Spleen (tissue), 11 donors: ENCODE data around the gene DHDH. TPM values are rescaled to one million over a fixed set of nuclear protein-coding genes. Genes with fewer than 3 reads are reported as not detected.

Source experiments
- DNase-seq: peaks from one replicate; pipeline ENCODE4 v3.0.0-alpha.2; 2020
- H3K27ac ChIP-seq, 8 donors: fragments of 200-600 bp; sonication (generic) in 7 of 8; 1 replicate in 4 of 8; 2 replicates in 4 of 8; pipeline versions ENCODE4 v1.5.0 to v1.8.0; 2016 to 2021; ENCODE audit warnings: inconsistent platforms in 4 of 8, mild to moderate bottlenecking in 4 of 8, moderate library complexity in 1 of 8
- H3K27me3 ChIP-seq, 7 donors: fragments of 200-600 bp; sonication (generic) in 6 of 7; replicated peaks in 1 of 7; 1 replicate in 4 of 7; 2 replicates in 3 of 7; pipeline versions ENCODE4 v1.5.0 to v1.8.0; 2016 to 2021; ENCODE audit warnings: inconsistent platforms in 3 of 7, mild to moderate bottlenecking in 1 of 7
- H3K36me3 ChIP-seq, 6 donors: fragments of 200-600 bp; sonication (generic) in 5 of 6; 1 replicate in 4 of 6; 2 replicates in 2 of 6; pipeline versions ENCODE4 v1.5.0 to v1.8.0; 2016 to 2021; ENCODE audit warnings: inconsistent platforms in 2 of 6
- H3K4me1 ChIP-seq, 6 donors: fragments of 200-600 bp; sonication (generic) in 5 of 6; 1 replicate in 3 of 6; 2 replicates in 3 of 6; pipeline versions ENCODE4 v1.5.0 to v1.8.0; 2016 to 2021; ENCODE audit warnings: inconsistent platforms in 3 of 6
- H3K4me3 ChIP-seq, 8 donors: fragments of 200-600 bp; sonication (generic) in 7 of 8; 1 replicate in 4 of 8; 2 replicates in 4 of 8; pipeline versions ENCODE4 v1.5.0 to v1.8.0; 2016 to 2021; ENCODE audit warnings: inconsistent platforms in 4 of 8, mild to moderate bottlenecking in 4 of 8, moderate library complexity in 2 of 8
- H3K9me3 ChIP-seq, 8 donors: fragments of 200-600 bp; sonication (generic) in 7 of 8; 1 replicate in 4 of 8; 2 replicates in 4 of 8; pipeline versions ENCODE4 v1.5.0 to v1.8.0; 2016 to 2021; ENCODE audit warnings: inconsistent platforms in 4 of 8
- POLR2A ChIP-seq, 3 donors: fragments of 450-650 bp; IDR thresholded peaks; one replicate each; pipeline ENCODE4 v1.5.1; 2017; ENCODE audit warnings: antibody characterized with exemption in 3 of 3, mild to moderate bottlenecking in 1 of 3
- POLR2AphosphoS5 ChIP-seq, 3 donors: sonication (generic); formaldehyde crosslinking; IDR thresholded peaks; one replicate each; pipeline ENCODE4 v1.5.1; 2017; ENCODE audit warnings: antibody characterized with exemption in 3 of 3
- WGBS, 5 donors: extraction: QIAGEN DNeasy Blood & Tissue Kit in 3 of 5; methylation state at CpG; one replicate each; pipeline versions ENCODE4 v1.1.5 to v1.1.7; 2013 to 2018; 5-methylcytosine and 5-hydroxymethylcytosine counted together
- intact Hi-C: fragments of 100-400 bp; cut with DNase I; formaldehyde crosslinking; loops from one replicate; pipeline ENCODE4 v1.15.0; 2023; ENCODE audit warnings: low total_unique reads
- polyA plus RNA-seq, 3 donors: library from polyadenylated mRNA; stranded (reverse); fragments of 200-250 nt; gene quantifications; one replicate each; pipeline ENCODE4 v1.2.1, GENCODE V29; 2013
- total RNA-seq, 7 donors: library from RNA; depleted of rRNA in 3 of 7; stranded (reverse); fragments of >200 nt in 3 of 7; fragmentation: NEBNext Ultra II Directional in 4 of 7; extraction: Animal tissue kit (Norgen Biotek cat#: 25700) in 4 of 7; gene quantifications; one replicate each; pipeline versions ENCODE4 v1.1.0 to v1.2.1, GENCODE V29; 2016 to 2021
- TF ChIP-seq, protein P1 (sequence below), 11 experiments: fragments of 200-600 bp in 7 of 11; fragments of 450-650 bp in 4 of 11; sonication (generic) in 4 of 11; IDR thresholded peaks in 8 of 11; conservative IDR thresholded peaks in 3 of 11; 1 replicate in 7 of 11; 2 replicates in 4 of 11; pipeline versions ENCODE4 v1.4.0 to v1.8.0; 2016 to 2021; ENCODE audit warnings: antibody characterized with exemption in 11 of 11, inconsistent platforms in 4 of 11, mild to moderate bottlenecking in 1 of 11
- donor health status: healthy with polysubstance abuse.
- donor health status: DM: no; HTN: no; CAD: no; lungs with moderate emphysema.
- donor health status: DM: no; HTN: no; CAD: no.
- donor health status: Bipolar disorder and iron deficiency.
- donor health status: healthy.
- donor health status: DM: no; HTN: no; CAD: no.
- donor health status: DM: yes; HTN: yes; CAD: no.

Gene DHDH
- total and polyA plus RNA-seq, 10 donors: 0.51 to 4.5 (median 2.1) TPM; not detected in 1

DNA sequence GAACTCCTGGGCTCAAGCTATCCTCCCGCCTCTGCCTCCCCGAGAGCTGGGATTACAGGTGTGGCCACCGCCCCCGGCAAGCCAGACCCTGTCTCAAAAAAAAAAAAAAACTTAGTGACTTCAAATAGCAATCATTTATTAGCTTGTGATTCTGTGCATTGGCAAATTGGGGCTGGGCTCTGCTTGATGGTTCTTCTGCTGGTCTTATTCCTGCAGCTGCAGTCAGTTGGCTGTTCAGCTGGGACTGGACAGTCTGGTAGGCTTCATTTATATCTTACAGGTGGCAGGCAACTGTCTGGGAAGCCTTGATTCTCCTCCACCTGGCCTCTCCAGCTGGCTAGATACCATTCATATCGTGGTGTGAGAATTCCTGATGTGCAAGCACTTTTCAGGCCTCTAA lies 7.4 kb downstream of the DHDH start:
- H3K4me1 ChIP-seq: peaks cover 0 to 8% (median 0%) of the 10 kb centered on the region in 6 donors
- H3K27ac ChIP-seq: no peak overlapping the region
- WGBS, 5 donors: 94 to 99% (median 97%) methylated on average over 5 of the region's 5 CpGs
- no peak for TF ChIP-seq POLR2AphosphoS5 (IDR thresholded peaks at IDR 0.05)
- TF ChIP-seq, protein P1, sequence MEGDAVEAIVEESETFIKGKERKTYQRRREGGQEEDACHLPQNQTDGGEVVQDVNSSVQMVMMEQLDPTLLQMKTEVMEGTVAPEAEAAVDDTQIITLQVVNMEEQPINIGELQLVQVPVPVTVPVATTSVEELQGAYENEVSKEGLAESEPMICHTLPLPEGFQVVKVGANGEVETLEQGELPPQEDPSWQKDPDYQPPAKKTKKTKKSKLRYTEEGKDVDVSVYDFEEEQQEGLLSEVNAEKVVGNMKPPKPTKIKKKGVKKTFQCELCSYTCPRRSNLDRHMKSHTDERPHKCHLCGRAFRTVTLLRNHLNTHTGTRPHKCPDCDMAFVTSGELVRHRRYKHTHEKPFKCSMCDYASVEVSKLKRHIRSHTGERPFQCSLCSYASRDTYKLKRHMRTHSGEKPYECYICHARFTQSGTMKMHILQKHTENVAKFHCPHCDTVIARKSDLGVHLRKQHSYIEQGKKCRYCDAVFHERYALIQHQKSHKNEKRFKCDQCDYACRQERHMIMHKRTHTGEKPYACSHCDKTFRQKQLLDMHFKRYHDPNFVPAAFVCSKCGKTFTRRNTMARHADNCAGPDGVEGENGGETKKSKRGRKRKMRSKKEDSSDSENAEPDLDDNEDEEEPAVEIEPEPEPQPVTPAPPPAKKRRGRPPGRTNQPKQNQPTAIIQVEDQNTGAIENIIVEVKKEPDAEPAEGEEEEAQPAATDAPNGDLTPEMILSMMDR (IDR thresholded peaks at IDR 0.05 in 8 of 11, conservative IDR thresholded peaks at IDR 0.05 in 3 of 11): no peak
- TF ChIP-seq POLR2A (IDR thresholded peaks at IDR 0.05): no peak
- DNase-seq: no peak
- H3K27me3 ChIP-seq: no peaks in the 10 kb centered on the region
- peaks cover 0 to 4% (median 0%) of the 10 kb centered on the region in 6 donors for H3K36me3 ChIP-seq
- H3K4me3 ChIP-seq: no peak overlapping the region
- peaks cover 0 to 11% (median 3%) of the 10 kb centered on the region in 8 donors for H3K9me3 ChIP-seq
- intact Hi-C loops: no loop called here

DNA sequence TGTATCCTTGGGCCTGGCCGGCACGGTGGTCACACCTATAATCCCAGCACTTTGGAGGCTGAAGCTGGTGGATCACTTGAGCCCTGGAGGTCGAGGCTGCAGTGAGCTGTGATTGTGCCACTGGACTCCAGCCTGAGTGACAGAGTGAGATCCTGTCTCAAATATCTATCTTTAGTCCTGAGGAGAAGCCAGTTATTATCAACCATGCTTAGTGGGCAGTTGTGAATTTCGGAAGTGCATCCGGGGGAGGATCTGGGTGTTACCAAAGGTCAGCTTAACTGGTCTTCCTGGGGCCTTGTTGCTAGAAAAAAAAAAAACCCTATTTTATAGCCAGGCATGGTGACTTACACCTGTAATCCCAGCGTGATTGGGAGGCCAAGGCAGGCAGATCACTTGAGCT lies 9.6 kb downstream of the DHDH start:
- 72 to 89% (median 73%) methylated on average over 6 of the region's 6 CpGs for WGBS, 5 donors
- Histone ChIP-seq H3K4me3 (no peak overlapping the region), H3K27ac (peak overlapping the region in 3 of 8 donors; percentile 38 to 52 (median 40)), H3K27me3 (no peaks in the 10 kb centered on the region), H3K9me3 (peaks cover 0 to 27% (median 15%) of the 10 kb centered on the region in 8 donors), H3K36me3 (peaks cover 0 to 4% (median 0%) of the 10 kb centered on the region in 6 donors), H3K4me1 (peaks cover 0 to 8% (median 0%) of the 10 kb centered on the region in 6 donors)
- TF ChIP-seq, protein P1 (IDR thresholded peaks at IDR 0.05 in 8 of 11, conservative IDR thresholded peaks at IDR 0.05 in 3 of 11): no peak
- TF ChIP-seq POLR2AphosphoS5 (IDR thresholded peaks at IDR 0.05) (no peak), POLR2A (IDR thresholded peaks at IDR 0.05) (no peak)
- DNase-seq: no peak
- intact Hi-C loops: no loop called here

DNA sequence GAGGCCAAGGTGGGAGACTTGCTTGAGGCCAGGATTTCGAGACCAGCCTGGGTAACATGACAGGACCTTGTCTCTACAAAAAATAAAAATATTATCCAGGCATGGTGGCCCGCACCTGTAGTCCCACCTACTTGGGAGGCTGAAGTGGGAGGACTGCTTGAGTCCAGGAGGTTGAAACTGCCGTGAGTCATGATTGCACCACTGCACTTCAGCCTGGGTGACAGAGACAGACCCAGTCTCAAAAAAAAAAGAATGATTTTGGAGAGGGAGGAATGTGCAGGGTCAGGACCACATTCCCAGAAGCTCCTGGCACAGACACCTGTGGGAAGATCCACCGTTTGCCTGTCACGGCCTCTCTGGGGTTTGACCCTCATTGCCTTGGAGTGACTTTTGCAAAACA lies 11.9 kb downstream of the DHDH start:
- intact Hi-C loops: no loop called here
- TF ChIP-seq POLR2A (IDR thresholded peaks at IDR 0.05) (no peak), POLR2AphosphoS5 (IDR thresholded peaks at IDR 0.05) (no peak)
- TF ChIP-seq, protein P1 (IDR thresholded peaks at IDR 0.05 in 8 of 11, conservative IDR thresholded peaks at IDR 0.05 in 3 of 11): no peak
- 86 to 92% (median 87%) methylated on average over 5 of the region's 5 CpGs for WGBS, 5 donors
- no peak overlapping the region for H3K27ac ChIP-seq
- peaks cover 0 to 4% (median 0%) of the 10 kb centered on the region in 6 donors for H3K36me3 ChIP-seq
- DNase-seq: no peak
- H3K9me3 ChIP-seq: peaks cover 0 to 27% (median 15%) of the 10 kb centered on the region in 8 donors
- H3K4me1 ChIP-seq: peaks cover 0 to 12% (median 0%) of the 10 kb centered on the region in 6 donors
- H3K4me3 ChIP-seq: no peak overlapping the region
- H3K27me3 ChIP-seq: no peaks in the 10 kb centered on the region

DNA sequence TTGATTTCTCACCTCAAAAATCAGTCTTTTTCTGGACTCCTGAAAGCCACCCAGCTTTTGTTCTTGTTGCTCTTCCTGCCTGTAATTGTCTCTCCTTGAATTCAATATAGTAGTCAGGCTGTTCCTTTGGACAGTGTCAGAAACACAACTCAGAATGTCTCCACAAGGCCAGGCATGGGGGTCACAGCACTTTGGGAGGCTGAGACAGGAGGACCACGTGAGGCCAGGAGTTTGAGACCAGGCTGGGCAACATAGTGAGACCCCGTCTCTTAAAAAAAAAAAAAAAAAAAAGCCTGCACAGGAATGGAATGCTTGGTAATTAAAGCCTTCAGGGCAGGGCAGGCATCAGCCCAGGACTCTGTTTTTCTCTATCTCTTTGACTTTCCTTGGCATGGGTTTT lies 12.3 kb downstream of the DHDH start:
- Histone ChIP-seq H3K4me1 (peaks cover 0 to 16% (median 0%) of the 10 kb centered on the region in 6 donors), H3K27ac (no peak overlapping the region), H3K4me3 (no peak overlapping the region), H3K9me3 (peaks cover 0 to 23% (median 14%) of the 10 kb centered on the region in 8 donors), H3K36me3 (peaks cover 0 to 2% (median 0%) of the 10 kb centered on the region in 6 donors), H3K27me3 (no peaks in the 10 kb centered on the region)
- TF ChIP-seq POLR2AphosphoS5 (IDR thresholded peaks at IDR 0.05): no peak
- TF ChIP-seq, protein P1 (IDR thresholded peaks at IDR 0.05 in 8 of 11, conservative IDR thresholded peaks at IDR 0.05 in 3 of 11): no peak
- TF ChIP-seq POLR2A (IDR thresholded peaks at IDR 0.05): no peak
- WGBS, 5 donors: 75 to 96% (median 84%) methylated on average over 2 of the region's 2 CpGs
- no peak for DNase-seq
- intact Hi-C loops: no loop called here
